ENCODE measurements around the gene SLC12A8. TPM values are rescaled to one million over a fixed set of nuclear protein-coding genes. Genes with fewer than 3 reads are reported as not detected.
A peak's percentile ranks its signal among the peaks of the same experiment; 100 is the strongest.

The SLC12A8 gene
- total RNA-seq, 1 donor from 2014 or later, result 2.2 TPM

- H3K27me3 Mint-ChIP-seq (ENCODE audit: insufficient read depth, low read depth), result peaks cover 3% of the 10 kb centered on the region
- no peak overlapping the region for H3K4me3 Mint-ChIP-seq
- Histone ChIP-seq H4K20me1 (ENCODE audit: low read depth) (no peaks in the 10 kb centered on the region), H2AFZ (replicated peaks) (no peak overlapping the region), H3K79me2 (ENCODE audit: low read depth) (no peaks in the 10 kb centered on the region), H3K27ac (no peak overlapping the region), H3K4me1 (peaks cover 10% of the 10 kb centered on the region), H3K36me3 (no peaks in the 10 kb centered on the region), H3K4me3 (no peak overlapping the region), H3K9ac (no peak overlapping the region), H3K4me2 (no peak overlapping the region), H3K27me3 (no peaks in the 10 kb centered on the region), H3K9me3 (ENCODE audit: low read depth) (no peaks in the 10 kb centered on the region), H3F3A (ENCODE audit: low read depth) (peaks cover 5% of the 10 kb centered on the region)
- no peak for DNase-seq (ENCODE audit: low spot score)
- H3K27ac Mint-ChIP-seq, result no peak overlapping the region
- H3K36me3 Mint-ChIP-seq, result no peaks in the 10 kb centered on the region
- no peak for TF ChIP-seq EZH2 (IDR thresholded peaks at IDR 0.05)
- TF ChIP-seq EZH2phosphoT487 (IDR thresholded peaks at IDR 0.05), result no peak
- H3K4me1 Mint-ChIP-seq, result peaks cover 6% of the 10 kb centered on the region
- no peaks in the 10 kb centered on the region for H3K9me3 Mint-ChIP-seq
Measured at GRCh38 chr3:125220727-125221429, 8.3 kb upstream of the SLC12A8 start.

- Histone ChIP-seq H3K9ac (no peak overlapping the region), H3K27me3 (no peaks in the 10 kb centered on the region), H3F3A (ENCODE audit: low read depth) (peaks cover 5% of the 10 kb centered on the region), H3K79me2 (ENCODE audit: low read depth) (no peaks in the 10 kb centered on the region), H3K4me3 (no peak overlapping the region), H3K27ac (no peak overlapping the region), H3K9me3 (ENCODE audit: low read depth) (no peaks in the 10 kb centered on the region), H3K4me2 (no peak overlapping the region), H4K20me1 (ENCODE audit: low read depth) (no peaks in the 10 kb centered on the region), H3K4me1 (peaks cover 10% of the 10 kb centered on the region), H3K36me3 (no peaks in the 10 kb centered on the region), H2AFZ (replicated peaks) (no peak overlapping the region)
- peaks cover 6% of the 10 kb centered on the region for H3K4me1 Mint-ChIP-seq
- no peak for DNase-seq (ENCODE audit: low spot score)
- H3K9me3 Mint-ChIP-seq, result no peaks in the 10 kb centered on the region
- no peaks in the 10 kb centered on the region for H3K36me3 Mint-ChIP-seq
- TF ChIP-seq EZH2phosphoT487 (IDR thresholded peaks at IDR 0.05), result no peak
- no peak for TF ChIP-seq EZH2 (IDR thresholded peaks at IDR 0.05)
- no peak for TF ChIP-seq CTCF (IDR thresholded peaks at IDR 0.05)
- H3K27ac Mint-ChIP-seq, result peak overlapping the region; percentile 38
- no peak overlapping the region for H3K4me3 Mint-ChIP-seq
- peaks cover 3% of the 10 kb centered on the region for H3K27me3 Mint-ChIP-seq (ENCODE audit: insufficient read depth, low read depth)
Measured at GRCh38 chr3:125220183-125220582, 7.6 kb upstream of the SLC12A8 start.

- peaks cover 10% of the 10 kb centered on the region for H3K4me1 ChIP-seq
- H3K27me3 ChIP-seq, result no peaks in the 10 kb centered on the region
- no peak overlapping the region for H3K27ac ChIP-seq
- H3K36me3 Mint-ChIP-seq, result no peaks in the 10 kb centered on the region
- no peak overlapping the region for H3K4me3 ChIP-seq
- peaks cover 5% of the 10 kb centered on the region for H3F3A ChIP-seq (ENCODE audit: low read depth)
- no peaks in the 10 kb centered on the region for H4K20me1 ChIP-seq (ENCODE audit: low read depth)
- no peak overlapping the region for H2AFZ ChIP-seq (replicated peaks)
- TF ChIP-seq CTCF (IDR thresholded peaks at IDR 0.05) (no peak), EZH2phosphoT487 (IDR thresholded peaks at IDR 0.05) (no peak), EZH2 (IDR thresholded peaks at IDR 0.05) (no peak)
- no peak overlapping the region for H3K4me3 Mint-ChIP-seq
- no peaks in the 10 kb centered on the region for H3K9me3 Mint-ChIP-seq
- no peak overlapping the region for H3K4me2 ChIP-seq
- DNase-seq (ENCODE audit: low spot score), result peak; percentile 22
- no peaks in the 10 kb centered on the region for H3K9me3 ChIP-seq (ENCODE audit: low read depth)
- peaks cover 6% of the 10 kb centered on the region for H3K4me1 Mint-ChIP-seq
- peaks cover 3% of the 10 kb centered on the region for H3K27me3 Mint-ChIP-seq (ENCODE audit: insufficient read depth, low read depth)
- no peak overlapping the region for H3K27ac Mint-ChIP-seq
- H3K79me2 ChIP-seq (ENCODE audit: low read depth), result no peaks in the 10 kb centered on the region
- H3K36me3 ChIP-seq, result no peaks in the 10 kb centered on the region
- no peak overlapping the region for H3K9ac ChIP-seq
Measured at GRCh38 chr3:125219261-125219701, 6.7 kb upstream of the SLC12A8 start.

GRCh38 chr3:125214738-125215137 lies 2.2 kb upstream of the SLC12A8 start:
- no peaks in the 10 kb centered on the region for H3K9me3 Mint-ChIP-seq
- DNase-seq (ENCODE audit: low spot score), result no peak
- H4K20me1 ChIP-seq (ENCODE audit: low read depth), result no peaks in the 10 kb centered on the region
- no peak overlapping the region for H3K27ac ChIP-seq
- no peaks in the 10 kb centered on the region for H3K36me3 Mint-ChIP-seq
- no peak for TF ChIP-seq EZH2phosphoT487 (IDR thresholded peaks at IDR 0.05)
- TF ChIP-seq EZH2 (IDR thresholded peaks at IDR 0.05), result no peak
- no peak for TF ChIP-seq CTCF (IDR thresholded peaks at IDR 0.05)
- H3K9ac ChIP-seq, result no peak overlapping the region
- no peaks in the 10 kb centered on the region for H3F3A ChIP-seq (ENCODE audit: low read depth)
- H3K36me3 ChIP-seq, result no peaks in the 10 kb centered on the region
- no peak overlapping the region for H2AFZ ChIP-seq (replicated peaks)
- no peak overlapping the region for H3K4me3 Mint-ChIP-seq
- peaks cover 11% of the 10 kb centered on the region for H3K4me1 Mint-ChIP-seq
- peaks cover 22% of the 10 kb centered on the region for H3K27me3 Mint-ChIP-seq (ENCODE audit: insufficient read depth, low read depth)
- no peaks in the 10 kb centered on the region for H3K9me3 ChIP-seq (ENCODE audit: low read depth)
- no peak overlapping the region for H3K4me3 ChIP-seq
- no peak overlapping the region for H3K27ac Mint-ChIP-seq
- H3K79me2 ChIP-seq (ENCODE audit: low read depth), result no peaks in the 10 kb centered on the region
- H3K27me3 ChIP-seq, result peaks cover 15% of the 10 kb centered on the region
- peaks cover 21% of the 10 kb centered on the region for H3K4me1 ChIP-seq
- no peak overlapping the region for H3K4me2 ChIP-seq
